Astrocyte (in vitro differentiated cells and primary cell): Measurements from ENCODE around the gene GCSAM. TPM values are rescaled to one million over a fixed set of nuclear protein-coding genes. Genes with fewer than 3 reads are reported as not detected.

ENCODE experiments used
- DNase-seq: peaks from one replicate; pipeline ENCODE4 v3.0.0-alpha.2; 2010; ENCODE audit warnings: low read depth
- FAIRE-seq: peaks from 2 replicates; lab custom pipeline; 2011; peaks lifted over from hg19 to GRCh38; lab: Jason Lieb, UNC
- H2AFZ ChIP-seq: 2 replicates; pipeline ENCODE4 v1.6.0; 2012; ENCODE audit warnings: low read depth, low read length, inconsistent platforms
- H3K27ac ChIP-seq: 2 replicates; pipeline ENCODE4 v1.5.1; 2011; ENCODE audit warnings: low read depth, low read length, inconsistent platforms
- H3K27me3 ChIP-seq: 2 replicates; pipeline ENCODE4 v1.6.0; 2011; ENCODE audit warnings: low read length, inconsistent platforms; ENCODE audit not compliant: insufficient read depth
- H3K36me3 ChIP-seq: 2 replicates; pipeline ENCODE4 v1.5.1; 2011; ENCODE audit warnings: low read length, inconsistent platforms; ENCODE audit not compliant: insufficient read depth
- H3K4me1 ChIP-seq: 2 replicates; pipeline ENCODE4 v1.5.1; 2011; ENCODE audit warnings: low read length, inconsistent platforms; ENCODE audit not compliant: insufficient read depth
- H3K4me2 ChIP-seq: 2 replicates; pipeline ENCODE4 v1.6.0; 2012; ENCODE audit warnings: low read length, inconsistent platforms
- H3K4me3 ChIP-seq: 2 replicates; pipeline ENCODE4 v1.5.1; 2011; ENCODE audit warnings: low read depth, mild to moderate bottlenecking, low read length, inconsistent platforms; ENCODE audit not compliant: insufficient read depth
- H3K79me2 ChIP-seq: 2 replicates; pipeline ENCODE4 v1.6.0; 2012; ENCODE audit warnings: mild to moderate bottlenecking, low read length, inconsistent platforms; ENCODE audit not compliant: insufficient read depth
- H3K9ac ChIP-seq: 2 replicates; pipeline ENCODE4 v1.6.0; 2012; ENCODE audit warnings: mild to moderate bottlenecking, low read length, inconsistent platforms
- H3K9me3 ChIP-seq: 2 replicates; pipeline ENCODE4 v1.5.1; 2012; ENCODE audit warnings: low read depth, mild to moderate bottlenecking, low read length, inconsistent platforms; ENCODE audit not compliant: insufficient read depth
- H4K20me1 ChIP-seq: 2 replicates; pipeline ENCODE4 v1.6.0; 2012; ENCODE audit warnings: low read length, inconsistent platforms; ENCODE audit not compliant: insufficient read depth
- H3K27ac Mint-ChIP-seq: one replicate; pipeline ENCODE4 v1.8.0; 2021; ENCODE audit warnings: mild to moderate bottlenecking, mixed read lengths; ENCODE audit not compliant: unreplicated experiment
- H3K27me3 Mint-ChIP-seq: one replicate; pipeline ENCODE4 v1.8.0; 2021; ENCODE audit warnings: low read depth, mixed read lengths; ENCODE audit not compliant: unreplicated experiment
- H3K36me3 Mint-ChIP-seq: one replicate; pipeline ENCODE4 v1.8.0; 2021; ENCODE audit warnings: low read depth, mixed read lengths; ENCODE audit not compliant: unreplicated experiment
- H3K4me1 Mint-ChIP-seq: one replicate; pipeline ENCODE4 v1.8.0; 2021; ENCODE audit warnings: low read depth, mixed read lengths; ENCODE audit not compliant: unreplicated experiment
- H3K4me3 Mint-ChIP-seq: one replicate; pipeline ENCODE4 v1.8.0; 2021; ENCODE audit warnings: mild to moderate bottlenecking, moderate library complexity, mixed read lengths; ENCODE audit not compliant: unreplicated experiment
- H3K9me3 Mint-ChIP-seq: one replicate; pipeline ENCODE4 v1.8.0; 2021; ENCODE audit warnings: mild to moderate bottlenecking, mixed read lengths; ENCODE audit not compliant: unreplicated experiment
- EZH2 ChIP-seq: IDR thresholded peaks from 2 replicates; pipeline ENCODE4 v1.6.1; 2012; ENCODE audit warnings: mild to moderate bottlenecking, low read length, inconsistent platforms; ENCODE audit not compliant: insufficient read depth
- total RNA-seq: library from RNA; stranded (reverse); gene quantifications from 2 replicates; pipeline ENCODE4 v1.2.1, GENCODE V29; 2021
- TF ChIP-seq, protein P1 (sequence below): IDR thresholded peaks from 2 replicates; pipeline ENCODE4 v1.5.1; 2011; ENCODE audit warnings: low read depth, mild to moderate bottlenecking, inconsistent platforms, low read length, moderate library complexity; ENCODE audit not compliant: insufficient read depth

GCSAM gene
- total RNA-seq, 1 donor from 2014 or later: not detected

DNA sequence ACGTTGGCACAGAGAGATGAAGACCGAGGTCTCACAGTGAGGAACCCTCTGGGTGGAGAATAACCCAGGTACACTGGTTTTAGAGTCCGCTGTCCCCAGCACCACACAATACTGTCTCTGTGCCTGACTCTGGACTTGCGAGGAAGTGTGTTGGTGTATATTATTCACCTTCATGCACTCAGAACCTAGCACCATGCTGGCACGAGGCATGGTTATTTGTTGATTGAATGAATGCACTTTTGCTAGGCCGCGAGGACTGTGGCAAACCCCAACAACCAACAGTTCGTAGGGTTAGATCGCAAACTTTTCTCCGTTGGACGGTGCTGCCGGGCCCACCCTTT lies 47.3 kb downstream of the GCSAM start:
- Histone ChIP-seq H3K9me3 (no peaks in the 10 kb centered on the region), H3K79me2 (peaks cover 36% of the 10 kb centered on the region), H3K27ac (peak overlapping the region; percentile 89), H3K9ac (peak overlapping the region; percentile 94), H3K27me3 (no peaks in the 10 kb centered on the region), H3K36me3 (no peaks in the 10 kb centered on the region), H3K4me3 (peak overlapping the region; percentile 75), H3K4me2 (peak overlapping the region; percentile 85), H2AFZ (peak overlapping the region; percentile 91), H3K4me1 (peaks cover 14% of the 10 kb centered on the region), H4K20me1 (peaks cover 15% of the 10 kb centered on the region)
- H3K27me3 Mint-ChIP-seq: no peaks in the 10 kb centered on the region
- no peak for DNase-seq
- peak overlapping the region; percentile 99 for H3K4me3 Mint-ChIP-seq
- no peaks in the 10 kb centered on the region for H3K9me3 Mint-ChIP-seq
- peaks cover 21% of the 10 kb centered on the region for H3K4me1 Mint-ChIP-seq
- TF ChIP-seq, protein P1, sequence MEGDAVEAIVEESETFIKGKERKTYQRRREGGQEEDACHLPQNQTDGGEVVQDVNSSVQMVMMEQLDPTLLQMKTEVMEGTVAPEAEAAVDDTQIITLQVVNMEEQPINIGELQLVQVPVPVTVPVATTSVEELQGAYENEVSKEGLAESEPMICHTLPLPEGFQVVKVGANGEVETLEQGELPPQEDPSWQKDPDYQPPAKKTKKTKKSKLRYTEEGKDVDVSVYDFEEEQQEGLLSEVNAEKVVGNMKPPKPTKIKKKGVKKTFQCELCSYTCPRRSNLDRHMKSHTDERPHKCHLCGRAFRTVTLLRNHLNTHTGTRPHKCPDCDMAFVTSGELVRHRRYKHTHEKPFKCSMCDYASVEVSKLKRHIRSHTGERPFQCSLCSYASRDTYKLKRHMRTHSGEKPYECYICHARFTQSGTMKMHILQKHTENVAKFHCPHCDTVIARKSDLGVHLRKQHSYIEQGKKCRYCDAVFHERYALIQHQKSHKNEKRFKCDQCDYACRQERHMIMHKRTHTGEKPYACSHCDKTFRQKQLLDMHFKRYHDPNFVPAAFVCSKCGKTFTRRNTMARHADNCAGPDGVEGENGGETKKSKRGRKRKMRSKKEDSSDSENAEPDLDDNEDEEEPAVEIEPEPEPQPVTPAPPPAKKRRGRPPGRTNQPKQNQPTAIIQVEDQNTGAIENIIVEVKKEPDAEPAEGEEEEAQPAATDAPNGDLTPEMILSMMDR: no peak
- TF ChIP-seq EZH2: no peak
- no peak for FAIRE-seq
- H3K36me3 Mint-ChIP-seq: peaks cover 10% of the 10 kb centered on the region
- H3K27ac Mint-ChIP-seq: peak overlapping the region; percentile 44

DNA sequence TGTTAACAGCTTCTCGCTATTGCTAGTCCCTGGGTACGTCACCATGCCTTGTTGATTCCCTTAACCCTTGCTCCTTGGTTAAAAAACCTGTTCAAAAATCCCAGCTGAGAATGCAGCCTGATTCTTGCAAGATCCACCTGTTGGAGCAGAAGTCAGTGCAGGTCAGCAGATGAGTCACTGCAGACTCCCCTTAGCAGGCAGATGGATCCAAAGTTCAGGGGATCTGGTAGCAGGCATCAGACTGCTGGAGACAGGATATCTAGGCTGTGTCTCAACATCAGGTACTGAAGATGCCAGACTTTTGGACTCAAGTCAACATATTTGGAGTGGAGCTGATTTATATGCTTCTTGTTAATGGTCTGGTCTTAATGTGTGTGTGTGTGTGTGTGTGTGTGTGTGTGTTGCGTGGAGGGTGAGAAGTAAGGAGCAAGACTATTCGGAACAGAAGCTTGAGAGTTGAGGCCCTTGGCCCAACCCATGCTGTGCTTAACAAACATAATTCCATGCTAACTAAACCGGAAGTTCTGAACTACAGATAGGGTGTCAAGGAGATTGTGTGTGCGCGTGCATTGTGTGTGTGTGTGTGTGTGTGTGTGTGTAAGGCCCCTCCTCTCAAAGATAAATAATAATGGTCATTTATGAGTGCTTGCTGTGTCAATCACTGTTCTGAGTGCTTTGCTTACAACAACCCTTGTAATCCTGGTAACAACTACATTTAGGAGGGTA lies 47.9 kb downstream of the GCSAM start:
- DNase-seq (no peak), FAIRE-seq (no peak)
- Mint-ChIP-seq H3K9me3 (no peaks in the 10 kb centered on the region), H3K27ac (peak overlapping the region; percentile 44), H3K36me3 (peaks cover 6% of the 10 kb centered on the region), H3K4me1 (peaks cover 16% of the 10 kb centered on the region), H3K4me3 (peak overlapping the region; percentile 99), H3K27me3 (no peaks in the 10 kb centered on the region)
- Histone ChIP-seq H3K9ac (peak overlapping the region; percentile 94), H4K20me1 (peaks cover 12% of the 10 kb centered on the region), H3K4me3 (no peak overlapping the region), H3K79me2 (peaks cover 30% of the 10 kb centered on the region), H3K27ac (no peak overlapping the region), H3K4me1 (peaks cover 14% of the 10 kb centered on the region), H3K36me3 (no peaks in the 10 kb centered on the region), H2AFZ (no peak overlapping the region), H3K4me2 (peak overlapping the region; percentile 85), H3K9me3 (no peaks in the 10 kb centered on the region), H3K27me3 (no peaks in the 10 kb centered on the region)
- TF ChIP-seq, protein P1: no peak
- TF ChIP-seq EZH2: no peak

DNA sequence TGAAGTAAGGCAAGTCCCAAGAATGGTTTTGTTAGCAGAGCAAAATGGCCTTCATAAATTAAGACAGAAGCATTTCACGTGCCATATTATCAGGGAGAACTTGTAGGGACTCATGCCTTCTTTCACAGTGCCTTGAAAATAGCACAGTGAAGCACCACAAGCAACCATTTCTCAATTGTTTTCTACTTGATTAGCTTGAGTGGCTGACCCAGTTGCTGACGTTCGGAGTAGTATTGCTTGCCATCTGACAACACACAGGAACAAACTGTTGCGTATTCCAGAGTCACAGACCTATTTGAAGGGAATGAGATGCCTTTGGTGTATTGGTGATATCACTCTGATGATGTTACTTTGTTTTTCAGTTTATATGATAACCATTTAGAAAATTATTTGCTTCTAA lies 49.8 kb downstream of the GCSAM start:
- no peaks in the 10 kb centered on the region for H3K36me3 Mint-ChIP-seq
- Histone ChIP-seq H3K36me3 (no peaks in the 10 kb centered on the region), H2AFZ (no peak overlapping the region), H3K79me2 (peaks cover 12% of the 10 kb centered on the region), H3K27ac (no peak overlapping the region), H3K9me3 (no peaks in the 10 kb centered on the region), H3K4me1 (peaks cover 14% of the 10 kb centered on the region), H3K9ac (no peak overlapping the region), H4K20me1 (peaks cover 10% of the 10 kb centered on the region), H3K4me2 (no peak overlapping the region), H3K4me3 (no peak overlapping the region), H3K27me3 (no peaks in the 10 kb centered on the region)
- no peak for FAIRE-seq
- TF ChIP-seq, protein P1: no peak
- TF ChIP-seq EZH2: no peak
- DNase-seq: no peak
- H3K27ac Mint-ChIP-seq: no peak overlapping the region
- no peaks in the 10 kb centered on the region for H3K27me3 Mint-ChIP-seq
- peaks cover 6% of the 10 kb centered on the region for H3K4me1 Mint-ChIP-seq
- H3K4me3 Mint-ChIP-seq: no peak overlapping the region
- no peaks in the 10 kb centered on the region for H3K9me3 Mint-ChIP-seq
